ENCODE results near the gene PEMT. TPM values are rescaled to one million over a fixed set of nuclear protein-coding genes. Genes with fewer than 3 reads are reported as not detected.

Gene PEMT
- total RNA-seq, 1 donor from 2014 or later, result 12.2 TPM

- Mint-ChIP-seq H3K4me3 (no peak overlapping the region), H3K9me3 (no peaks in the 10 kb centered on the region), H3K27ac (no peak overlapping the region), H3K4me1 (no peaks in the 10 kb centered on the region), H3K36me3 (ENCODE audit: low read depth) (no peaks in the 10 kb centered on the region), H3K27me3 (no peaks in the 10 kb centered on the region)
- ChIA-PET CTCF (no interaction called here), POLR2A (no interaction called here)
- TF ChIP-seq CTCF (IDR thresholded peaks at IDR 0.05), result no peak
- no peak for ATAC-seq (ENCODE audit: low read depth)
- no peak for DNase-seq
- intact Hi-C loops (cut with micrococcal nuclease), result no loop called here
Observed at GRCh38 chr17:17512866-17513265, 78.6 kb downstream of the PEMT start.

- TF ChIP-seq CTCF (IDR thresholded peaks at IDR 0.05), result no peak
- ATAC-seq (ENCODE audit: low read depth) (no peak), DNase-seq (no peak)
- ChIA-PET CTCF (no interaction called here), POLR2A (no interaction called here)
- Mint-ChIP-seq H3K27ac (no peak overlapping the region), H3K4me1 (no peaks in the 10 kb centered on the region), H3K27me3 (no peaks in the 10 kb centered on the region), H3K9me3 (no peaks in the 10 kb centered on the region), H3K36me3 (ENCODE audit: low read depth) (no peaks in the 10 kb centered on the region), H3K4me3 (no peak overlapping the region)
- intact Hi-C loops (cut with micrococcal nuclease), result no loop called here
Observed at GRCh38 chr17:17511881-17512858, 79.3 kb downstream of the PEMT start.

GRCh38 chr17:17511293-17511741 is 80.2 kb downstream of the PEMT start:
- DNase-seq (no peak), ATAC-seq (ENCODE audit: low read depth) (no peak)
- H3K4me3 Mint-ChIP-seq, result no peak overlapping the region
- H3K27ac Mint-ChIP-seq, result no peak overlapping the region
- no peaks in the 10 kb centered on the region for H3K27me3 Mint-ChIP-seq
- CTCF ChIA-PET, result no interaction called here
- no peaks in the 10 kb centered on the region for H3K36me3 Mint-ChIP-seq (ENCODE audit: low read depth)
- no peaks in the 10 kb centered on the region for H3K4me1 Mint-ChIP-seq
- no peaks in the 10 kb centered on the region for H3K9me3 Mint-ChIP-seq
- POLR2A ChIA-PET, result no interaction called here
- intact Hi-C loops (cut with micrococcal nuclease), result no loop called here
- no peak for TF ChIP-seq CTCF (IDR thresholded peaks at IDR 0.05)

- H3K9me3 Mint-ChIP-seq, result no peaks in the 10 kb centered on the region
- POLR2A ChIA-PET, result no interaction called here
Observed at GRCh38 chr17:17510456-17511292, 80.8 kb downstream of the PEMT start.

More at GRCh38 chr17:17510456-17511292, 80.8 kb downstream of the PEMT start:
- intact Hi-C loops (cut with micrococcal nuclease), result no loop called here
- Mint-ChIP-seq H3K36me3 (ENCODE audit: low read depth) (no peaks in the 10 kb centered on the region), H3K4me1 (no peaks in the 10 kb centered on the region), H3K27ac (no peak overlapping the region), H3K4me3 (no peak overlapping the region), H3K27me3 (no peaks in the 10 kb centered on the region)
- DNase-seq (no peak), ATAC-seq (ENCODE audit: low read depth) (no peak)
- no peak for TF ChIP-seq CTCF (IDR thresholded peaks at IDR 0.05)
- CTCF ChIA-PET, result no interaction called here

Data from activated B cell treated with CpG ODN at 0.5 μM for 24 hours (primary cell).